HG02970 (cell line): Measurements from ENCODE around the gene BORA.
"Not testable (repeated sequence)": the region's sequence is repeated elsewhere in the genome, so short reads cannot be mapped to it uniquely, and the experiment has no call there.

ENCODE experiments used
- ATAC-seq: cut with Tn5 transposase; IDR thresholded peaks from one replicate; pipeline ENCODE4 v1.9.1; 2021; ENCODE audit warnings: mild to moderate bottlenecking, moderate library complexity, moderate number of reproducible peaks; ENCODE audit not compliant: unreplicated experiment, low FRiP score

Gene BORA

GRCh38 chr13:72727417-72728289, at the start of gene BORA, which contains the start of gene MZT1:
TSS of gene BORA (plus strand) at chr13:72727923. CDS start at chr13:72728941, 1,018 bp downstream.
TSS of gene MZT1 (minus strand) at chr13:72727629. CDS start at chr13:72727602, 27 bp downstream.
- peak; percentile 99 for ATAC-seq

GRCh38 chr13:72678312-72678711, 49.4 kb upstream of the BORA start:
- ATAC-seq = no peak

- ATAC-seq = no peak
Observed at GRCh38 chr13:72680353-72680752, 47.4 kb upstream of the BORA start.

GRCh38 chr13:72686766-72687165, 41.0 kb upstream of the BORA start:
- ATAC-seq = no peak

GRCh38 chr13:72689181-72689696, 38.5 kb upstream of the BORA start:
- no peak for ATAC-seq

GRCh38 chr13:72692884-72693514, 34.7 kb upstream of the BORA start:
- no peak for ATAC-seq

GRCh38 chr13:72693832-72694231, 33.9 kb upstream of the BORA start:
- no peak for ATAC-seq

GRCh38 chr13:72694314-72694713, 33.4 kb upstream of the BORA start:
- ATAC-seq = no peak

- ATAC-seq = no peak
Observed at GRCh38 chr13:72696579-72696978, 31.1 kb upstream of the BORA start.

- ATAC-seq = no peak
Observed at GRCh38 chr13:72698164-72698563, 29.6 kb upstream of the BORA start.

GRCh38 chr13:72700509-72700908, 27.2 kb upstream of the BORA start:
- ATAC-seq = no peak

GRCh38 chr13:72716776-72717175, 10.9 kb upstream of the BORA start:
- no peak for ATAC-seq

- not testable (repeated sequence) for ATAC-seq
Observed at GRCh38 chr13:72726185-72726584, 1.5 kb upstream of the BORA start.

GRCh38 chr13:72726726-72727416, 852 bp upstream of the BORA start:
- peak; percentile 22 for ATAC-seq

- no peak for ATAC-seq
Observed at GRCh38 chr13:72728290-72728605, 525 bp downstream of the BORA start.

GRCh38 chr13:72737033-72737432, 9.3 kb downstream of the BORA start:
- ATAC-seq = no peak

GRCh38 chr13:72740015-72740414, 12.3 kb downstream of the BORA start:
- no peak for ATAC-seq

GRCh38 chr13:72745260-72745659, 17.5 kb downstream of the BORA start:
- ATAC-seq = no peak

GRCh38 chr13:72751220-72751619, 23.5 kb downstream of the BORA start:
- ATAC-seq = no peak

GRCh38 chr13:72754111-72754510, 26.4 kb downstream of the BORA start:
- ATAC-seq = no peak
